Upper lobe of left lung (tissue), 4 donors: ENCODE results near the gene OR6S1.

Experiments
- CTCF ChIP-seq, 6 experiments: fragments of 450-650 bp in 4 of 6; fragments of 200-600 bp in 2 of 6; sonication (generic) in 2 of 6; IDR thresholded peaks; one replicate each; pipeline ENCODE4 v1.5.1; 2016 to 2019; ENCODE audit warnings: antibody characterized with exemption in 6 of 6
- POLR2A ChIP-seq, 4 donors: fragments of 450-650 bp; IDR thresholded peaks; one replicate each; pipeline ENCODE4 v1.5.1; 2016 to 2017; ENCODE audit warnings: antibody characterized with exemption in 4 of 4, mild to moderate bottlenecking in 2 of 4
- POLR2AphosphoS5 ChIP-seq, 2 donors: sonication (generic); formaldehyde crosslinking; IDR thresholded peaks; one replicate each; pipeline ENCODE4 v1.5.1; 2017; ENCODE audit warnings: antibody characterized with exemption in 2 of 2

GRCh38 chr14:20626274-20626673 lies 15.2 kb downstream of the OR6S1 start:
- TF ChIP-seq CTCF (IDR thresholded peaks at IDR 0.05) = no peak
- TF ChIP-seq POLR2AphosphoS5 (IDR thresholded peaks at IDR 0.05) = no peak
- TF ChIP-seq POLR2A (IDR thresholded peaks at IDR 0.05) = no peak
